Stimulated activated CD4-positive, alpha-beta T cell treated with anti-CD3 and anti-CD28 coated beads, Interleukin-4, amount 100 ng/mL, for 24 hours (primary cell): ENCODE results near the gene KCNN3.
A peak's percentile ranks its signal among the peaks of the same experiment; 100 is the strongest.

Experiments
- DNase-seq: peaks from one replicate; pipeline ENCODE4 v3.0.0-alpha.2; 2020

KCNN3 gene

GRCh38 chr1:154767315-154768240 lies 102.5 kb downstream of the KCNN3 start:
- no peak for DNase-seq

- no peak for DNase-seq
These were observed 104.1 kb downstream of the KCNN3 start for GRCh38 chr1:154765970-154766369.

DNA sequence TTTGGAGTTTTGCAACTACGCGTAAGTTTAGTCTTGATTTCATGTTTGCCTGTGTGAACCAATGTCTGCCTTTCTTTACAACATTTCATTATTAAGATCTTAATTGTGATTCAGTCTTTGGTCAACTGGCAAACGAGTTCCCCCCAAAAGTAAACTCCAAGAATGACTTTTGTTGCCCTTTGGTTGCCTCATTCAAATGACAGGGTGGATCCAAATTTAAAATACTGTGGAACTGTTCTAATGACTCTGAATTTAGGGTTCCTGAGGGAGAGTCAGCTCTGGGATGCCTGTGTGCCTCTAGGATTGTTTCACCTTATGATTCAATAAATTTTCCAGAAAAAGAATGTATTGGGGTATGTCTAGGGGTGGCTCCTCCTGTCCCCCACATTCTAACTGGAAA lies 105.3 kb downstream of the KCNN3 start:
- no peak for DNase-seq

- DNase-seq = no peak
These were observed 105.9 kb downstream of the KCNN3 start for GRCh38 chr1:154764181-154764580.

DNA sequence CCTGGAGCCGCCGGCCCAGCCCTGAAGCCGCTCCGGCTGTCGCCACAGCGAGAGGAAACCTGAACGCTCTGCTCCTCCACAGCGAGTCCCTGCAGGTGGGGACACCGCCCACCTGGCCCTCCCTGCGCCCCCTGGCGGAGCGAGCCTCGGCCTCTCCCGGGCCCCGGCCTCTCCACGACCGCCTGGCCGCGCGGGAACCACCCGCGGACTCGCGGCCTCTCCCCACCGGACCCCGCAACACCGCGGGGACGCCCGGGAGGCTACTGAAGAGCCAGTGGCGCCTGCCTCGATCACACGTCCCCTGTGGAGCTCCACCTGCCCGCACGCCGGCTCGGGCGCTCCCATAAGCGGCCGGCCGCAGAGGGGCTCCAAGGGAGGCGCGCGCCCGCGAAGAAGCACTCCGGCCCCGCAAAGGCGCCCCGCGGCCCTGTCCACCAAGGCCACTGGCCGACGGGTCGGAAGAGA lies 109.6 kb downstream of the KCNN3 start:
- DNase-seq = peak; percentile 85

- DNase-seq = no peak
These were observed 110.3 kb downstream of the KCNN3 start for GRCh38 chr1:154759793-154760192.

DNA sequence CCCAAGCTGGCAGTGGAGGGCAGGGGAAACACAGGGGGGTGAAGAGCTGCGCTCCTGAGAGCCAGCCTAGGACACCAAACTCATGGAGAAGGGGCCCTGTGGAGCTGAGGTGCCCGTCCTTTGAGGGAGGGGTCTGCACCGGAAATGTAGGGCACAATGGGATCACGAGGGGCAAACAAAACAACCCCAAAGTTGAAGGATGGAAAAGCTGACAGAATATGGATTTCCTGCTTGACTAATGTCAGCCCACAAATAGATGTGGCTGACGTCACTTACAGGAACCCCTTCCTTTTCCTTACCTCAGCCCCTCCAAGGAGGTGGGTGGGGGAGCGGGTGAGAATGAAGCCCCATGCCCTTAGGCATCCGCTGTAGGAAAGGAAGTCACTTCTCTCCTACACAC lies 110.9 kb downstream of the KCNN3 start:
- DNase-seq = peak; percentile 68

GRCh38 chr1:154758346-154758745 lies 111.7 kb downstream of the KCNN3 start:
- DNase-seq = no peak

DNA sequence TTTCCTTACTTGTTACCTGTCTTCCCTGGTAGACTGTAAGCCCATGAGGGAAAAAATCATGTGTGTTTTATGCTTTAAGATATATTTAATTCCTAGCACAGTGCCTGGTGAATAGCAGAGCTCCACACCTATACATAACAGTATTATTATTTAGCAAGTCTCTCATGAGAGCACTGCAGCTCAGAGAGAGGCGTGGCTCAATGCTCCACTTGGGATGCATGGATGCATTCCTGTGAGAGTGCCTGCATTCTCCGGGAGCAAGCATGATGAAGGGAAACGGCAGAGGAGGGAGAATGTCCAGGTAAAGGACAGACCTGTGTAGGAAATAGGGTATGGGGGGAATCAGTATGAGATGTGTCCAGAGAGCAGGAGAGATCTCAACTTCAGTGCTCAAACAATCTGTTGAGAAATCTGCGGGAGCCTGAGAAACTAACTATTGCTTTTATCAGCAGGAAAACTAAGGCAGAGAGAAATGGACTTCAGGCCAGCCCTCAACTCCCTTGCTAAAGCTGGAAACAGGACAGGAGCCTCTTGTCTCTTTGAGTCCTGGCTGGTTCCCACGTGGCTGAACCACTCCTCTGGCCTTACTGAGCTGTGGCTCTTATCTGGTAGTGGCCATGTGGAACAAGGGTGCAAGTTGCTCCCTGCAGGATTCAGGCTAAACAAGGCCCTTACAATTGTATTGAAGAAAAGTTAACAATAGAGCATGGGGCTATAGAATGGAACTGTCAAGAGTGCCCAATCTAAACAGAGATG lies 113.1 kb downstream of the KCNN3 start:
- no peak for DNase-seq

DNA sequence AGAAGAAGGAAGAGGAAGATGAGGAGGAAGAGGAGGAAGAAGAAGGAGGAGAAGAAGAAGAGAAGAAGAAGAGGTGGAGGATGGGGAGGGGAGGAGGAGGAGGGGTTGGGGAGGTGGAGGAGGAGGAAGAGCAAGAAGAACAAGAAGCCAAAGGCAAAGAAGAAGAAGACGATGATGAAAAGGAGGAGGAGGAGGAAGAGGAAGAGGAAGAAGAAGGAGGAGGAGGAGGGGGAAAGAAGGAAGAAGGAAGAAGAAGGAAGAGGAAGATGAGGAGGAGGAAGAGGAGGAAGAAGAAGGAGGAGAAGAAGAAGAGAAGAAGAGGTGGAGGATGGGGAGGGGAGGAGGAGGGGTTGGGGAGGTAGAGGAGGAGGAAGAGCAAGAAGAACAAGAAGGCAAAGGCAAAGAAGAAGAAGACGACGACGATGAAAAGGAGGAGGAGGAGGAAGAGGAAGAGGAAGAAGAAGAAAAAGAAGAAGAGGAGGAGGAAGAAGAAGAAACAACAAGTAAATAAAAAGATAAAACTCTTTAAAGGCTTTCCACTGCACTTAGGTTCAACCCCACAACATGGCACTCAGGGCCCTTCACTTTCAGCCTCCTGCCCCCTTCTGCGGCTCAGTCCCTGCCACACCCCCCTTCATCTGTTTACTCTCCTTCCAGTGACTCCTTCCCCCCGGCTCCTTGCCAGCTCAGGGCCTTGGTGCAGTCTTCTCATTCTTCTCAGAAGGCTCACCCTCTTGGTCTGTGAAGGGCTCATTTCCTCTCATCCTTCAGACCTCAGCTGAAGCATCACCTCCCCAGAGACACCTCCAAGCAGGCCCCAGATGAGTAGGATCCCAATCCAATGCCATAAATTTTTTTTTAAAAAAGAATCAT lies 114.0 kb downstream of the KCNN3 start:
- no peak for DNase-seq

GRCh38 chr1:154753426-154753825 lies 116.7 kb downstream of the KCNN3 start:
- DNase-seq = no peak

GRCh38 chr1:154752273-154753030 lies 117.6 kb downstream of the KCNN3 start:
- DNase-seq = no peak

DNA sequence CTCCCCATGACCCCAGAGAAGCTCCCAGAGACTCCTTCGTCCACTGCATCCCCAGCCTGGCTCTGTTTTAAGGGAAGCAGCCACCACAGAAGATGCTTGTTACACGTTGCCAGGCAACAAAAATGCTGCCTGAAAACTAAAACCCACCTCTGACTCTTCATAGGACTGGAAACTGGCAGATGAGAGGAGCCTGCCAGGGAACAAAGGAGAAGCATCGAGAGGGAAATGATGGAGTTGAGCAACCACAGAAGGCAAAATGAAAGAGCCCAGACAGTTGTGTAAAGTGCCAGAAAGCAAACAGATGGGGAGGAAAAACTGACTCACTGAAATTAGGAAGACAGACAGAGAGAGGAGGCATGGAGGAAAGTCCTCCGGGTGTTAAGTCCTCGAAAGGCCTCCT lies 118.4 kb downstream of the KCNN3 start:
- DNase-seq = no peak

DNA sequence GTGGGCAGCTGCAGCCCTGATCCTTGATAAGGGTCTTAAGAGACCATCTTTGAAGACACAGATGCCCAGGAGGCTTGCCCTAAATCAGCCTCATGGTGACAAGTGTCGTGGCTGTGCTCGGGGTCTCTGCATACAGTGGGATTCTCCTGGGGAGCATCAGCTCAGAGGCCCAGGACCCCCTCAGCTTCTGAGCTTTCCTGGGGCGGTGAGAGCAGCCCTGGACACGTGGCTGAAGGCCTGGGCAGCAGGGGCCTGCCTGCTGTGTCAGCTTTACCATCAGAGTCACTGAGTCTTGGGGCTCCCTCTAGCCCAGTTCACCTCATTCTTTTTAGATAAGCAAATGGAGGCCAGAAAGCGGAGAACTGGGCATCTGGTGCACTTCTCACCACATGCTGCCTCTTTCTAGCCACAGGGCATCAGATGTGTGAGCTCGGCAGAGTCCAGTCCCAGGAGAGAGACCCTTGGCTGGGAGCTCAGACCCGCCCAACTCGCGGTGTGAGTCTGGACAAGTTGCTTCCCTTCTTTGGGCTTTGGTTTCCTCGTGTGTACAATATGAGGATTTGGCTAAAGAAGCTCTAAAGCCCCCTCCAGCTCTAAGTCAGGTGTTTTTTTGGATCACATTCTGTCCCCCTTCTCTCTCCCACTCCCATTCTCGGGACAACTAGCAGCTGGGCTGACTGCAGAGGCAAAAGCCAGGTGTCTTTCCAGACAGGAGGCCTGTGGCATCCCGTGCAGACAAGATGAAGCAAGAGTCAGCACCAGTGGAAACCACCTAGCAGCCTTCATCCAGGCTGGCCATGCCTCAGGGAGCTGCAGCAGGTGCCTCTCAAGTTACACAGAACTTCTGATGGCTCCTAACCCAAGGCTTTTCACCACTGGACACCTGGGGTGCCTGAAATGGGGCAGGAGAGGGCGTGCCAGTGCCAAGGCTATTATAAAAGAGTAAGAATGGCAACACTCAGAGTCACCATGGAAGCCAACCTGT lies 119.1 kb downstream of the KCNN3 start:
- no peak for DNase-seq

DNA sequence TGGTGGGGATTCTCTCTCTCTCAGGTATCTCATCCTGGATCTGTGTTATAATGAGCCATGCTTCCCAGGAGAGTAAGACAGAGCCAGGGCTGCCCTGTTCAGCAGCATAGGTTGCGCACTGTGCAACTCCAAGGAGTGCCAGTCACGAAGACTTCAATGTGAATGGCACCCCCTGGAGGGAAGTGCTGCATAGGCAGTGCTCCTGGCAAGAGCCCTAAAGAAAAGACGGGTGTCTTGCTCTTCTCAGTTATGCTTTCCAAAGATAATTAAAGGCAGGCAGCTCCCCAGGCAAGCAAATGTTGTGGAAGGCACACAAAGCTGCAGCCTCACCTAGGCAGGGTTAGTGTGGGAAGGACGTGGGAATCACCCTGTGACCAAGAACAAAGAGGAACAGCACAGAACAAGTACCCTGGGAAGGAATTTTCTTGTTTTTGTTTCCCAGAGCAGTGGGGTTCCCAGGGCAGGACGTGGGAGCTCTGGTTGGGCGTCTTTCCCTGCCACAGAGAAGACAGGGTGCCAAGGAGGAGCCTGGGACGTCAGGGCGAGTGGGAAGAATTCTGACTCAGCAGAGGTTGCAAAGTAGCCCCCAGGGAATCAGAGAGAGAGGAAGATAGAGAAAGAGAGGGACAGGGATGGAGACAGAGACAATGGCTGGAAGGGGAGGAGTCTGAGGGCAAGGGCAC lies 120.9 kb downstream of the KCNN3 start:
- peak; percentile 48 for DNase-seq

DNA sequence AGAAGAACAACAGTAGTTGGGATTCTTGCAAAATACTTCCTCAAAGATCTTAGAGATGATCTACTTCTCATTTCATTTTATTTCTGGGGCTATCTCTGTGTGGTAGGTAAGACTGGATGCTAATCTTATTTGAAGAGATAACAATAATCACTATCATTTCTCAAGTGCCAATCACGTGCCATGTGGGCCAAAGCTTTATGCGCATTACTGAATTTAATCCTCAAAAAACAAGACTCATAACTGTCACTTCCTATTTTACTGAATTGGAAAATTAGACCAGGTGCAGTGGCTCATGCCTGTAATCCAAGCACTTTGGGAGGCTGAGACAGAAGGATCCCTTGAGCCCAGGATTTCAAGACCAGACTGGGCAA lies 121.7 kb downstream of the KCNN3 start:
- DNase-seq = no peak

DNA sequence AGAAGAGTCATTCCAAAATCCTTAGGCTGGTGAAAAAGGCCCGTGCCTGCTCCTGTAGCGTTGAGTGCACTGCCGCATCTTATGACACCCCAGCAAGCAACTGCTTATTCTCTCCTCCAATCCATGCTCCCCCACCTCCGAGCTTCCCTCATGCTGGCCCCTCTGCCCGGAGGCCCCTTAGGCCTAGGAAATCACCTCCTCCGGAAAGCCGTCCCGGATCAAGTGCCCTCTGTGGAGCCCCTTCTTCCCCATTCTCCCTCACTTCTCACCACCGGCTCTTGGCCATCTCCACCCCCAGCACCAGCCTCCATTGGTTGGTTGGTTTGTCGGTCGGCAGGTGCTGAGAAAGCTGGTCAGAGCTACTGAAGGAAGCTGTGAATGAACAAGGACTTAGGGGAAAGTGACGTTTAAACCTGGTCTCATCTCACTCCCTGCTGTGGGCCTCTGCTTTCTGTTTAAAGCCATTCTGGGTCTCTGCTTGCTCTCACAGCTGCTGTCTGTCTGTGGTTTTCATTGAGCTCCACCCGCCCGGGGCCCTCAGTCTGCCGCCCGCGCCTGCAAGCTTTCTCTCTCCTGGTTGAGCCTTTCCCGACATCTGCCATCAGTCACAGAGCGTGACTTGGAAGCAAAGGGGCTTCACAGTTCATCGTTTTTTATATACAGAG lies 122.2 kb downstream of the KCNN3 start:
- DNase-seq = peak; percentile 56

DNA sequence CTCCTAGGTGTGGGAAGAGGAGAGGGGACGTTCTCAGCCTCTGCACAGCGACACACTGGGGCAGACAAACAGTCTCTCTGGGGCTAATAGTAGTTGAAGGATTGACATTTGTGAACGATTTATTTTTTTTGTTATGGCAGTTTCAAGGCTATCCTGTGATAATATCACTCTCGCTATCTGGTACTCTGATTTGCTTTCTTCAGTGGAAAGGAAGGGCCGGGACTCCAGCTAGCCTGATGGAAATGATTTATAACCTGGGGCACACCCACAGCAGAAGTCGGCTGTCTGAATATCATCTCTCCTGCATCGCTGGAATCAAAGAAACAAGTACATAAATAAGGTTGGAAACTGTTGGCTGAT lies 122.7 kb downstream of the KCNN3 start:
- no peak for DNase-seq

GRCh38 chr1:154746622-154747299 lies 123.3 kb downstream of the KCNN3 start:
- DNase-seq = no peak
